ENCODE measurements around the gene DZIP1L. TPM values are rescaled to one million over a fixed set of nuclear protein-coding genes. Genes with fewer than 3 reads are reported as not detected.

The DZIP1L gene
- total RNA-seq, 1 experiment from 2014 or later, result 3.8 TPM

GRCh38 chr3:138038725-138039462, 76.5 kb downstream of the DZIP1L start:
- DNase-seq (ENCODE audit: low spot score), result no peak
- Histone ChIP-seq H3K27ac (ENCODE audit: low read depth, low read length, poor library complexity, severe bottlenecking) (no peak overlapping the region), H3K4me3 (ENCODE audit: low read depth, low read length, poor library complexity, severe bottlenecking) (no peak overlapping the region), H3K36me3 (ENCODE audit: insufficient read depth, low read length, poor library complexity, severe bottlenecking) (no peaks in the 10 kb centered on the region), H3K27me3 (replicated peaks; ENCODE audit: insufficient read depth, low read depth, low read length, poor library complexity) (no peaks in the 10 kb centered on the region), H3K4me1 (ENCODE audit: insufficient read depth, low read length, poor library complexity, severe bottlenecking) (no peaks in the 10 kb centered on the region), H3K9me3 (ENCODE audit: low read depth, low read length, poor library complexity, severe bottlenecking) (no peaks in the 10 kb centered on the region)
- no TSS peak for BruUV-seq (replicated peaks)
- intact Hi-C loops (cut with micrococcal nuclease; ENCODE audit: unreplicated experiment), result no loop called here
- CTCF ChIA-PET, result no interaction called here
- POLR2A ChIA-PET (ENCODE audit: low non-redundant PET), result no interaction called here
- no peak for TF ChIP-seq CTCF (conservative IDR thresholded peaks at IDR 0.05; ENCODE audit: low read depth, low read length)
- TF ChIP-seq EZH2 (IDR thresholded peaks at IDR 0.05; ENCODE audit: borderline replicate concordance, low read depth, low read length, poor library complexity, severe bottlenecking), result no peak

- no peaks in the 10 kb centered on the region for H3K9me3 ChIP-seq (ENCODE audit: low read depth, low read length, poor library complexity, severe bottlenecking)
- ChIA-PET CTCF (no interaction called here), POLR2A (ENCODE audit: low non-redundant PET) (no interaction called here)
- DNase-seq (ENCODE audit: low spot score), result no peak
- H3K36me3 ChIP-seq (ENCODE audit: insufficient read depth, low read length, poor library complexity, severe bottlenecking), result no peaks in the 10 kb centered on the region
- intact Hi-C loops (cut with micrococcal nuclease; ENCODE audit: unreplicated experiment), result no loop called here
- H3K27me3 ChIP-seq (replicated peaks; ENCODE audit: insufficient read depth, low read depth, low read length, poor library complexity), result no peaks in the 10 kb centered on the region
- H3K27ac ChIP-seq (ENCODE audit: low read depth, low read length, poor library complexity, severe bottlenecking), result no peak overlapping the region
- no TSS peak for BruUV-seq (replicated peaks)
- H3K4me1 ChIP-seq (ENCODE audit: insufficient read depth, low read length, poor library complexity, severe bottlenecking), result no peaks in the 10 kb centered on the region
- TF ChIP-seq EZH2 (IDR thresholded peaks at IDR 0.05; ENCODE audit: borderline replicate concordance, low read depth, low read length, poor library complexity, severe bottlenecking), result no peak
- TF ChIP-seq CTCF (conservative IDR thresholded peaks at IDR 0.05; ENCODE audit: low read depth, low read length), result no peak
- H3K4me3 ChIP-seq (ENCODE audit: low read depth, low read length, poor library complexity, severe bottlenecking), result no peak overlapping the region
Measured at GRCh38 chr3:138036572-138036971, 78.8 kb downstream of the DZIP1L start.

- Histone ChIP-seq H3K27ac (ENCODE audit: low read depth, low read length, poor library complexity, severe bottlenecking) (no peak overlapping the region), H3K9me3 (ENCODE audit: low read depth, low read length, poor library complexity, severe bottlenecking) (no peaks in the 10 kb centered on the region), H3K4me3 (ENCODE audit: low read depth, low read length, poor library complexity, severe bottlenecking) (no peak overlapping the region), H3K36me3 (ENCODE audit: insufficient read depth, low read length, poor library complexity, severe bottlenecking) (no peaks in the 10 kb centered on the region), H3K27me3 (replicated peaks; ENCODE audit: insufficient read depth, low read depth, low read length, poor library complexity) (no peaks in the 10 kb centered on the region), H3K4me1 (ENCODE audit: insufficient read depth, low read length, poor library complexity, severe bottlenecking) (no peaks in the 10 kb centered on the region)
- BruUV-seq (replicated peaks), result no TSS peak
- TF ChIP-seq CTCF (conservative IDR thresholded peaks at IDR 0.05; ENCODE audit: low read depth, low read length) (no peak), EZH2 (IDR thresholded peaks at IDR 0.05; ENCODE audit: borderline replicate concordance, low read depth, low read length, poor library complexity, severe bottlenecking) (no peak)
- DNase-seq (ENCODE audit: low spot score), result no peak
- intact Hi-C loops (cut with micrococcal nuclease; ENCODE audit: unreplicated experiment), result no loop called here
- ChIA-PET CTCF (no interaction called here), POLR2A (ENCODE audit: low non-redundant PET) (no interaction called here)
Measured at GRCh38 chr3:138034918-138035317, 80.5 kb downstream of the DZIP1L start.
